HT-29 (cell line): ENCODE measurements around the gene CCDC182. TPM values are rescaled to one million over a fixed set of nuclear protein-coding genes. Genes with fewer than 3 reads are reported as not detected.

Experiments used
- DNase-seq: peaks from one replicate; pipeline ENCODE4 v3.0.0-alpha.2; 2015; ENCODE audit warnings: low spot score
- total RNA-seq: library from RNA; depleted of rRNA; stranded (reverse); fragments of >200 nt; shearing (Covaris generic); gene quantifications from 2 replicates; pipeline ENCODE4 v1.2.3, GENCODE V29; 2014; rRNA removed

The CCDC182 gene
- not detected in 2 replicates for total RNA-seq

DNA sequence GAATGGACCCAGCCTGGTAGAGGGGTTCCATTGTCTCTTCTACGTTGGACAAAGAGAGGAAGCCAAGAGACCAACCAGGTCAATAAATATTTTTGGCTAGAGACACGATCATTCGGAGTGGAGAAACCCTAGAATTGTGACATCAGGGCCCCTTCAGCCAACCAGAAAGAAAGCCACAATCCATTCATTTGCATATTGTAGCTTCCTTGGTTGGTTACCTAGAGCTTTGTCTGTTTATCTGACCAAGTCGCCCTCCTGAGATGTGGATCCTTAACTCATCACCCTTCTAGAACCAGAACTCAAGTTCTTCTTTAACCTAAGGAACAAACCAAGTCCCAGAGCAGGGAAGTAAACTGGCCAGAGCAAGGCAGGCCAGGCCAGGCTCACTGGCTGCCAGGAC is at the start of gene CCDC182:
TSS of gene CCDC182 (minus strand) at position 58 of the 400 bp plus-strand sequence. CDS start at position 31, 27 bp downstream.
- DNase-seq = no peak

GRCh38 chr17:57794841-57795240 is 49.7 kb upstream of the CCDC182 start:
- no peak for DNase-seq

- no peak for DNase-seq
Observed at GRCh38 chr17:57788725-57789124, 43.6 kb upstream of the CCDC182 start.

- DNase-seq = no peak
Observed at GRCh38 chr17:57785022-57785421, 39.9 kb upstream of the CCDC182 start.

- DNase-seq = no peak
Observed at GRCh38 chr17:57784226-57784895, 39.3 kb upstream of the CCDC182 start.

GRCh38 chr17:57783338-57783742 is 38.2 kb upstream of the CCDC182 start:
- DNase-seq = peak; percentile 40

GRCh38 chr17:57782647-57783337 is 37.7 kb upstream of the CCDC182 start:
- no peak for DNase-seq

DNA sequence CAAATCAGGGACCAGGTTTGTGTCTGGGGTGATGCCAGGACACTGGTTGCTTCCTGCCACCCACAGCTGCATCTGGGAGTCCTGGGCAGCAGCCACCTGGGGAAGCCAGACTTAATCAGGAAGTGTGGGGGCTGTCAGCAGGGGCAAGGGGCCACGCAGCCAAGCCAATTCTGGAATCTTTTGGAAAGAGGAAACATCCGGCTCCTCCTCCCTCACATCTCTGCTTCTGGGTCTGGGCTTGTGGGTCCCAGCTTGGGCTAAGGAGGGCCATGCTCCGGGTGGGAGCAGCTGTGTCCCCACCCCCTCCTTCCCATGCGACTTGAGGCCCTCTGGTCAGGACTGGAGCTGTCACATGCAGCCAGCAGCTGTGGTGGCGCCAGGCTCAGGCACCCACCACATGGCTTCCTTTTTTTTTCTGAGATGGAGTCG is 37.0 kb upstream of the CCDC182 start:
- no peak for DNase-seq

DNA sequence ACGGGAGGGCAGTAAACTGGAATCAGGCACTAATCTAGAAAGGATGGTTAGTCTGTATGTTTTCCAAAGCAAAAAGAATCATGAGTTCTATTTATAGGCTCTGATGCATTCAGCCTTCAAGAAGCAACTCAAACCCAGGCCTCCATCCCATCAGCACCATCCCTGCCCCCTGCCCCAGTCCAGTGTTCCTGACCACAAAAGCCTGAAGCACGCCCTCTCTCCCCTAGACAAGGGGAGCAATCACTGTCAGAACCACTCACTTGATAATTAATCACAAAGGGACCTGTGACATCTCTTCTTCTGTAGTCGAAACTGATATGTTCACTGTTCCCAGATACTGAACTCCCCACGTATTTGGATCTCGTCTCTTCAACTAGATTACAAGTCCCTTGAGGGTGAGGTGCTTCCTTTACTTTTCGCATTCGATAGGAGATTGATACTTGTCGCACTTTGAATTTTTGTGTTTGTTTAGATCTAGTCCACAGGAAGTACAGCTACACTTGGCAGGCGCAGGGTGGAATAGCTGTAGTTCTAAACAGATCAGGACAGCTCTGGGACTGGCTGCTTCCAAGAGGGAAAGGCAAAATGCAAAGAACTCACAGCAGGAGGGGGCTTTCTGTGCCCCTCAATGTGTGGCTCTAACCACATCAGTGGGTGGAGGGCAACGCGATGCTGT is 36.4 kb upstream of the CCDC182 start:
- DNase-seq = no peak

DNA sequence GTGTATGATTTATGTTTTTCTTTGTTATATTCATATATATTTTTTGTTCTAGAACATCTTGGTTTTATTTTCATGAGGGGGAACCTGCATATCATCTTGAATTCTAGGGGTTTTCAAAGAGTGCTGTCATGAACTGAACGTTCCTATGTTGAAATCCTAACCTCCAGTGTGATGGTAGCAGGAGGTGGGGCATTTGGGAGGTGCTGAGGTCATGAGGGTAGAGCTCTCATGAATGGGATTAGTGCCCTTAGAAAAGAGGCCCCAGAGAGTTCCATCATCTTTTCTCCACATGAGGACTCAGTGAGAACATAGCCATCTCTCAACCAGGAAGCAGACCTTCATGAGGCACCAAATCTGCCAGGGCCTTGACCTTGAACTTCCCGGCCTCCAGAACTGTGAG is 34.6 kb upstream of the CCDC182 start:
- DNase-seq = no peak

GRCh38 chr17:57778306-57778705 is 33.2 kb upstream of the CCDC182 start:
- no peak for DNase-seq

DNA sequence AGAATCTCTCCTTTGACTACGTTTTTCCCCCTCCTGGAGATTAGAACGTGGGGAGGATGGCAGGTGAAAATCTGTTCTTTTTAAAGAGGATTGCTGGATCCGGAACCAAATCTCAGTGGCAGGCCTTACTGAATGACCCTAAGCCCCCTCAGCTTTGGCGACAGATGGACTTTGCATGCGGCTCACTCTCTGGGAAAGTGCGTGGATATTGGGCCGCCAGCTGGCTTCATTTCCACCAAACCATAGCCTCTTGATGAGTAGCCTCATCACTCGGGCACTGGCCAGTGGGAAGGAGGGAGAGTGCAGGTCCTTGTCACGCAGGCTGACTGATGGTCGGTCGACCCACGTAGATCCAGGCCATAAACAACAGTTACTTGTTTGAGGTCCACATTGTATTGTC is 31.3 kb upstream of the CCDC182 start:
- DNase-seq = no peak

DNA sequence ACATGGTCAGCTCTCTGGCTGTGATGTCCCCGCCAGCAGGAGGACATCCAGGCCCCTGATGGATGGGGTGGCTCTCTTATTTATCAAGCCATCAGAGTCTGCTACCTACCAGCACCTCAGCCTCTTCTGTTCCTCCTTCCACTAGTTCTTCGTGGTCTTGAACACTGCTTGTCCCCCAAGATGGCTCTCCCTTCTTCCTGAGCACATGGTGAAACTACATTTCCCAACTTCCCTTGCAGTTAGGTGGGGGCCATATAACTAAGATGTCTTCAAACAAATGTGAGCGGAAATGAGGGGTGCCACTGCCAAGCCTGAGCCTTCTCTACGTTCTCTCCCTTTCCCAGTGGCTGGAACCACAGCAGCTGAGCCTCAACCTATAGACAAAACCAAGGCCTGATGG is 29.8 kb upstream of the CCDC182 start:
- no peak for DNase-seq

DNA sequence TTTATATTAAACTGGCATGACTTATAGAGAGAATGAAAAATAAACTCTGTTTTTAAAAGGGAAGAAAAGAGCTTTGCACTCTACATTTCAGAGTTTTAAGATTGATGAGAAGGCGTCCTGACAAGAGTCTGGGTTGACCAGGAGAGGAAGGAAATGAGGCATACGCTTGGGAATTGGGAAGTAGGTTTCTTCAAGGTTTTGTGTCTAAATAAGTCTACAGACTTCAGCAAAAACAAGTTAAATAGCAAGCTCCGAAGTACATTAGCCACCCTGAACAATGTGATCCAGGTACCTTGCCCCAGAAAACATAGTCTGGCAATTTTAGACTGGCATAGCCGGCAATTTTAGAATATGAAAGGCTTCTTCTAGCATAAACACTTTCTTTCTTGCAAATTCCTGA is 28.5 kb upstream of the CCDC182 start:
- DNase-seq = no peak

DNA sequence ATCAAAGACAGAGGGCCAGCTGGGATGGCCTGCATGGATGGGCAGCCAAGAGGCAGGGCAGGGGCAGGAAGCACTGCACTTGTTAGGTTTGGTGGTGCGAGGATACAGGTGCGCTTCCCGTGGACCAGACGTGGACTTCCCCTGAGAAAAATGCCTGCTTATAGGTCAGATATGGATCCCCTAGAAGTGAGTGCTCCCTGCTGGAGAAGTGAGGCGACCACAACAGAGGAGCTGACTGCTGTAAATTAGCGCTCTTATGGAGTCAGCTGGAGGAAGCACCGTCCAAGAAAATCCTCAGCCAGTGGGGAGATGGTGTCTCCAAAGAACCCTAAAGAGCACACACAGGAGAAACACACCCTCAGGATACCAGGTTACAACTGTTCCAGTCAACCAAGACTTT is 27.7 kb upstream of the CCDC182 start:
- DNase-seq = no peak

- DNase-seq = no peak
Observed at GRCh38 chr17:57767561-57767960, 22.5 kb upstream of the CCDC182 start.

DNA sequence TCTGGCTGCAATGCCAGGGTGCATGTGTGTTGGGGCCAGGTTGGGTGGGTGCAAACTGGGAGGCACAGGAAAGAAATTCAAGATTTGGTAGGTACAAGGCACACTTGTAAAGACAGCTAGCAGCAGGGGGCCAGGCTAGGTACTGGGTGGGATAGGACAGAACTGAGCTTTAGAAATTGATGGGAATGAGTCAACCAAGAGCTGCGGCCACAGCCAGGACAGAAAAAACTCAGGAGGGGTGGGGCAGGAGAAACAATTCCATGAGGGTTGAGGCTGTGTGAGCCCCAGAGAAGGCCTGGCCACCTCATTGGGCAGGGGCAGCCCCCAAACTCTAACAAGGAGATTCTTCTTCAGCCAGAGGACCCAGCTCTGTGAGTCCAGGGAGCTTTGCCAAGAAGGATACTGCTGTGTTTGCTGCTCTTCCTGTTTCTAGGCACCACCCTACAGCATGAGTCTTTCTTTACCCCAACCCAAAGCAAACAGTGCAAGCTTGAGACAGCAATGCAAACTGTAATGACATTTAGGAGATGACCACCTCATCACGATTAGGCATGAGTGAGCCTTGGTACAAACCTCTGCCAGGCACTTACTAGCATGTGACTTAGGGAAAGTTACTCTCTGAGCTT is 21.3 kb upstream of the CCDC182 start:
- DNase-seq = peak; percentile 10

DNA sequence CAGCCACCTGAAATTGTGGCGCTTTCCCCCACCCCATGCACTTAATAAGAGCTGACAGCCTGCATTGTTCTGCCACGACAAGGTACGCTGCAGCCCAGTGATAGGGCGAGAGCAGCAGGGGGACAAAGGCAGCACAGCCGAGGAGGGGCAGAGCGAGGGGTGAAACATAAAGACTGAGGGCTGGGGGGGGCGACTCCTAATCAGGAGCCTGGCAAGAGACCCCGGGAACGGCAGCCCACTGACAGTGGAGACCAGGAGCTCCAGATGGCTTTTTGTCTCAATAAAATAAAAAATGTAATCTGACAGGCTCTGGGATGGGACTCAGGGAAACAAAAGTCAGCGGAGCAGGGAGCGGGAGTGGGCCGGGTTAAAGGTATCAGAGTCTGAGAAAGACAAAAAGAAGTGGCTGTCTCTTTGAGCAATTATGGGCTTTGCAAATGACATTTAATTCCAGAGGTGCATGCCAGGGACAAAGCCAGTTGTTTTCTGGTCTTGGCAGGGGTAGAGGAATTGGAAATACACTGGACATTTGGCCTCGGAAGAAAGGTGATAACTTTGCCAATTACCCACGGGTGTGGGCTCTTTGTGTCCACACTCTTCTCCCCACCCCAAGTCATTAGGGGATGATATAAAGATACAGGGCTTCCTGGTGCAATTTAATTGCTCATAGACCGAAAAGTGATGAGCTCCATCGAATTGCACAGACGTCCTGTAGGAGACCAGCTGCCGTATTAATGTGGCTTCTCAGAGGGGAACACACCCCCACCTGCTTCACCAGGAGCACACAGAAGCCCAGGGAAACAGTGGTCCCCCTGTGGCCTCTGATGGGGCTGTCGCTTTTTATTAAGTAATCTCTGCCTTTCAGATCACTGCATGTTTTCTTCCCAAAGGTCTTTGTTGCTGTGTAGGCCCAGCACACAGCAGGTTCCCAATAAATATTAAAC is 17.6 kb upstream of the CCDC182 start:
- no peak for DNase-seq

GRCh38 chr17:57761887-57762286 is 16.8 kb upstream of the CCDC182 start:
- no peak for DNase-seq

- no peak for DNase-seq
Observed at GRCh38 chr17:57760046-57760445, 14.9 kb upstream of the CCDC182 start.

GRCh38 chr17:57758654-57759053 is 13.6 kb upstream of the CCDC182 start:
- no peak for DNase-seq
